ENCODE results near the gene MCOLN3.

The MCOLN3 gene

GRCh38 chr1:85048296-85049064 lies at the start of gene MCOLN3:
MCOLN3 (minus strand) TSS chr1:85048500; CDS start chr1:85045360, 3,140 bp downstream.
- peak; percentile 3 for DNase-seq

- no peak for DNase-seq
Measured at GRCh38 chr1:85093644-85094043, 45.3 kb upstream of the MCOLN3 start.

GRCh38 chr1:85091671-85092280 lies 43.5 kb upstream of the MCOLN3 start:
- DNase-seq, result no peak

GRCh38 chr1:85090225-85090624 lies 41.9 kb upstream of the MCOLN3 start:
- no peak for DNase-seq

GRCh38 chr1:85089203-85089602 lies 40.9 kb upstream of the MCOLN3 start:
- DNase-seq, result no peak

GRCh38 chr1:85088408-85088784 lies 40.1 kb upstream of the MCOLN3 start:
- DNase-seq, result no peak

- no peak for DNase-seq
Measured at GRCh38 chr1:85087659-85088407, 39.5 kb upstream of the MCOLN3 start.

GRCh38 chr1:85085417-85085816 lies 37.1 kb upstream of the MCOLN3 start:
- DNase-seq, result no peak

- no peak for DNase-seq
Measured at GRCh38 chr1:85078903-85079302, 30.6 kb upstream of the MCOLN3 start.

- DNase-seq, result no peak
Measured at GRCh38 chr1:85074365-85074964, 26.2 kb upstream of the MCOLN3 start.

GRCh38 chr1:85070972-85071492 lies 22.7 kb upstream of the MCOLN3 start:
- DNase-seq, result no peak

- no peak for DNase-seq
Measured at GRCh38 chr1:85068846-85069245, 20.5 kb upstream of the MCOLN3 start.

GRCh38 chr1:85065550-85065949 lies 17.2 kb upstream of the MCOLN3 start:
- DNase-seq, result no peak

- no peak for DNase-seq
Measured at GRCh38 chr1:85062425-85063026, 14.2 kb upstream of the MCOLN3 start.

GRCh38 chr1:85061711-85062424 lies 13.6 kb upstream of the MCOLN3 start:
- peak; percentile 84 for DNase-seq

GRCh38 chr1:85060038-85060437 lies 11.7 kb upstream of the MCOLN3 start:
- no peak for DNase-seq

- no peak for DNase-seq
Measured at GRCh38 chr1:85059563-85059962, 11.3 kb upstream of the MCOLN3 start.

GRCh38 chr1:85058786-85059185 lies 10.5 kb upstream of the MCOLN3 start:
- no peak for DNase-seq

- DNase-seq, result no peak
Measured at GRCh38 chr1:85058311-85058710, 10.0 kb upstream of the MCOLN3 start.

- no peak for DNase-seq
Measured at GRCh38 chr1:85054664-85055063, 6.4 kb upstream of the MCOLN3 start.

GRCh38 chr1:85049735-85050166 lies 1.5 kb upstream of the MCOLN3 start:
- no peak for DNase-seq

Data from T1000 (cell line).